ENCODE data around the gene DPM2.

Gene DPM2

DNA sequence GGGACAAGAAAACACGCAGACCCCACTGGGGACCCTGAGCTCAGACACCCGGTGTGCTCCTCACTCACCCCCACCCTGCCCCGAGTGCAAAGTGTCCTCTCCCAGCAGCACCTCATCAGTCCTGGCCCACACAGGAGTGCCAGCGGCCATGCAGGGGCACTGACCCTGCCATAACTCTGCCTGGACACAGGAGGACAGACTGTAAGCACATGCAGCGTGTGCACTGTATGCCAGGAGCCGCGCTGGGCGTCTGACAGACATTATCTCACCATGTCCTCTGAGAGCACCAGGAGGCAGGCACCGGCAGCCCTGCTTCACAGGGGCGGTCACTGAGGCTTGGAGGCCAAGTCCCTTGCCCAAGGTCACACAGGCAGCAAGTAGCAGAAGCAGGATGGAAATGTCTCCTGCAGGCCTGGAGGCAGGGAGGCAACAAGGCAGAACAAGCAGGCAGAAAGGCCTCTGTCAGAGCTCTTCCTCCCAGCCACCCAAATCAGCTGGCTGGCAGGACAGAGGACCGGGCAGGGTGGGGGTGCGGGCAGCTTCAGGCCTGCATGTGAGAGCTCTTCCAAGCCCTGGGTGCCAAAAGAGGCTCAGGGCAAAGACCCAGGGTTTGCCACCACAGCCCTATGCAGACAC is 34.7 kb upstream of the DPM2 start:
- DNase-seq, result no peak

DNA sequence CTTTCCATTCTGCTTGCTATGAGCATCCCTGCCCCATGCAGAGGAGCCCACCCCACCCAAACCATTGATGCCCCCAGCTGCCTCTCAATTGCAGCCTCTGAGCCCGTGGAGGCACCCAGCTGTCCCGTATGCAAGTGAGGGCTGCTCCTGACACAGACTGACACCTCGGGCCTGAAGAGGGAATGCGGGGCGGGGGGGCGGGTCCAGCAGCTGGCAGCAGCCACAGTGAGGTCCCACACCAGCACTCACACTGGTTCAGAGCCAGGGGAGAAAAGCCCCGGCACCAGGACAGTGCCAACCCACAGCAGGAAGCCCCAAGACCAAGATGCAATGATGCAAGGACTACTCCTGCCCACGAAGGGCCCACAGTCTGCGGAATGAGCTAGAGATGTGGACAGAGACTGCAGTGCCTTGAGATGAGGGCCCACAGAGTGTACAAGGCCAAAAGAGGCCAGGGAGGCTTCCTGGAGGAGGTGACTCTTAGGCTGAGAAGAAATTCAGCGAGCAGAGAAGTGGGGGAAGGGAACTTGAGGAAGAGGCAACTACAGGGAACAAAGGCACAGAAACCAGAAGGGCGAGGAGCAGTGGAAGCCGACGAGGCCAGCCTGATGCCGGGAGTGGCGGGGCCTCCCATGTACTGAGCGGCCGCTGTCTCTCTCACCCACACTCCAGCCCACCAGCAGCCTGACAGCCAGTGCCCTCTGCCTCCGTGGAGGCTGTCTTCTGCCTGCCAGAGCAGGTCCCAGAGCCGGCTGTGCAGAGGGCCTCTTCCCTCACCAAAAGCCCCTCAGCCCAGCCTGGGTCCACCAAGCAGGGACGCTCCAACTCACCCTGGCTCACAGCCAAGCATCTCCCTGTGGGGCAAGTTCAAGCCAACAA is 33.9 kb upstream of the DPM2 start:
- DNase-seq, result no peak

DNA sequence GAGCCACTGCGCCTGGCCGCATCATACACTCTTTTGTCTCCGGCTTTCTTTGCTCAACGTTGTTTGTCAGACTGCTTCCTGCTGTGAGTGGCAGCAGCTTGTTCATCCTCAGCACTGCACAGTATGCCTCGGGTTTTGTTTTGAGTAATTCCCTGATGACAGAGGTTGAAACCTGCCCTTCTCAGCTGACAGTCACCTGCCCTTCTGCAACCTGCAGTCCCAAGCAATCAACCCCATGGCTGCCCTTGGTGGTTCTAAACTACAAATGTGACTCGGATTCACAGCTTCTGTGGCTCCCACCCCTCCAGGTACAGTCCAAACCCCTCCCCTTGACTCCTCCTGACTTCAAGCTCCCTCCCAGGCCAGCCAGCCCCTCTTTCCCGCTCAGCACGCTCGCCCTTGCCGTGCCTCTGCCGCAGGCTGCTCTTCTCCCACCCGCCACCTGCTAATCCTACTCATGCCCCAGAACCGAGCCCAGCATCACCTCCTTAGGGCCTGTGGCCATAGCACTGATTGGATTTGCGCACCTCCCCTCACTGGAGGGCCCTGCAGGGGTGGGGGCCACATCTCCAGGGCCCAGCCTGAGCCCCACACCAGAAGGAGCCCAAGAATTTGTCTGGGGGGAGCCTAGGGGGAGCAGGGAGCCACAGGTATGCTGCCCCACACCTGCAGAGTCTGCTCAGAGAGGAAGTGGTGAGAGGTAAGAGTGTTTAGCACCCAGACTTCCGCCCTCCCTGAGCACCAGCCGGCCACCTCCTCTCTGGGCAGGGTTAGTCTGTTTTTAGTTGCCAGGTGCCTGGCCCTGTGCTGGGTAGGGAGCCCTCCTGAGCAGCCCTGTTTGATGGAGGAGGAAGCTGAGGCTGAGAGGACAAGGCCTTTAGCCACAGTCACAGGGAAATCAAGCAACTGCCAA is 33.0 kb upstream of the DPM2 start:
- no peak for DNase-seq

DNA sequence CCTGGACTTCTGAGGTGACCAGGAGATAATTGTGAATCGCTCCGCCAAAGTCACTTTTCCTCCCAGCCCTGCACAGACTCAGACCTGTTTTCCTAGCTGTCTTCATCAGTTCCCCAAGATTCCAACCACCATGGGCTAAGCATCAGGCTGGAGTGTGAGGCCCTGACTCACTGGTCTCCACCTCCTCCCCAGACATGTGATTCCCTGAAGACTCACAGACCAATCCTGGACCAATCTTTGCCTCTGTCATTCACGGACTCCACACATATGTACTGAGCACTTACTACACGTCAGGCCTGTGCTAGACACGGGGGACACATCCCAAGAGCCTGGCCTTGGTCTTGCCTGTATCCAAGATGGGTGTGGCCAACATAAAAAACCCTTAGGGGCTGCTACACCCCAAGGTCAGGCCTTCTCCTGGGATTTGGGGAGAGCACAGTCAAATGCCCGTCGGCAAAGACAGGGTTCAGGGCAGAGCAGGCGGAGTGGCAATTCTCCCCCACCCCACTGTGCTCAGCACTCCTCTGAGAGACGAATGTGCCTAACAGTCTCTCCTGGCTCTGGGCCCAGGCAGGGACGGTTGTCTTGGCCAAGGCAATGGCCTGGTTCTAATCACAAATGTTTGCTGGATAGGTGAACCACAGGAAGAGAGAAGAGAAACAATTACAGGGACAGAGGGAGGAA is 31.2 kb upstream of the DPM2 start:
- DNase-seq, result no peak

DNA sequence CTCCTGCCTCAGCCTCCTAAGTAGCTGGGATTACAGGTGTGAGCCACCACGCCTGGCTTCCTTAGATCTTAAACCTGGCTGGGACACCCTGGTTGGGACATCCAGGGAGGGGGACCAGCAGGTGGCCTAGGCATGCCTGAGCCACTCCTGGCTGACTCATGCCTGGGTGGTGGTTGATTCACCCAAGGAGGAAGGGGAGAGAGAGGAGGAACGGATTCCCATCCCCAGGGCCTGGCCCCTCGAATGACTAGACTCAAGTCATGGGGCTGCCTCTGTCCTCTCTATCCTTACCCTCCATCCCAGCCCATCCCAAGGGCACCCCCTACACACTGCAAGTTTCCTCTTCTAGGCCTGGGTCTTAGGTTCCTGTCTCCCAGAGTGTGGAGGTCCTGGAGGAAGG is 30.4 kb upstream of the DPM2 start:
- no peak for DNase-seq

DNA sequence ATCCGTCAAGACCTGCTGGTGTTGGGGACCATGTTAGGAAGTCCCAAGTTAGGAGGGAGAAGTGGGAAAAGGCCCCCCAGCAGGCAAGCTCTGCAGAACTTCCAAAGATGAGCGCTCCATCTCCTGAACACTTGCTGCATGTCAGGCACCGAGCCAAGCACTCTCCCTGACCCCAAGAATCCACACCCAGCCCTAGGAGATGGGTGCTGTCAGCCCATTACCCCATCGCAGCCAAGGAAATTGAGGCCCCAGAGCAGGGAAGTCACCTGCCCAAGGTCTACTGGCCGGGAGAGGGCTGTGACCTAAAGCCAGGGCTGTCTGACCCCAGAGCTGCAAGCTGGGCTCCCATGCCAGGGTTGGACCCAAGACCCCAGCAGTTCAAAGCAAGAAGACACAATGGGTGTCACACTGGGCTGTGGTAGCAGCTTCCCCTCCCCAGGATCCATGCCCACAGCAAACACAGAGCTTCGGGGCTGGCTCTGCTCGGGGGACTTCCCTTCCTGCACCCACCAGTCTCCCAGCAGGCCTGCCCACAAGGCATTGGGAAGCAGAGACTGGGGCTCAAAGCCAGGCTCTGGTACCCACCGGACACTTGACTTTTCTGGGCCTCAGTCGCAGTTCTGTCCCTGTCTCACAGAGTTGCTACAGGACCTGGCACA is 29.6 kb upstream of the DPM2 start:
- no peak for DNase-seq

DNA sequence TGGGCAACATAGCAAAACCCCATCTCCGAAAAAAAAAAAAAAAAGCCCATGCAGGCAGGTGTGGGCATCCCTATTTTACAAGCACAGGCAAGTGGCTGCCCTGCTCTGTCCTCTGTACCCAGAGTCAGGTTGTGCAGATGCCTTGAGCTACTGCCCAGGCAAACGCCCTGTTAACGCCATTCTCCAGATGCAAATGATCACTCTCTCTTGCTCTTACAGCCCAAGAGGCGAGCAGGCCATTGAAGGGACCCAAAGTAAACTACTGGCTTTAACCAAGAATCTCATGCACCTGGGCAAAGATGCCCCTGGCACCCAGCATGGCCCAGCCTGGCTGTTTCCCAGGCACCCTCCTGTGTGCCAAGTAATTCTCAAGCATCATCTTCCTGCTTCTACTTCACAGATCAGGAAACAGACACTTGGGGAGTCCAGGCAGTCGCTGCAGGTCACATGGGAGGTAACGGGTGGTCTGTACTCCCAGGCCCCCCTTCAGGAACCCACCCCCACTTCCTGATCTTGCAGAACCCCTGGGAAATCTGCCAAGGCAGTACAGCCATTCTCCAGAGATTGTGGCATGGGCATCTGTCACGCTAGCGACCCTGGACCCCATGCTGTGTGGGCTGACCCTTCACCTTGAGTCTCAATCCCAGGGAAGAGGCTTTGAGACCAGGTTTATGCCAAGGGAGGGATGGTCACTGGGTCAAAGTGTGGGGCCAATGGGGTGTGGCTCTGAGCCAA is 28.9 kb upstream of the DPM2 start:
- DNase-seq, result peak; percentile 28

DNA sequence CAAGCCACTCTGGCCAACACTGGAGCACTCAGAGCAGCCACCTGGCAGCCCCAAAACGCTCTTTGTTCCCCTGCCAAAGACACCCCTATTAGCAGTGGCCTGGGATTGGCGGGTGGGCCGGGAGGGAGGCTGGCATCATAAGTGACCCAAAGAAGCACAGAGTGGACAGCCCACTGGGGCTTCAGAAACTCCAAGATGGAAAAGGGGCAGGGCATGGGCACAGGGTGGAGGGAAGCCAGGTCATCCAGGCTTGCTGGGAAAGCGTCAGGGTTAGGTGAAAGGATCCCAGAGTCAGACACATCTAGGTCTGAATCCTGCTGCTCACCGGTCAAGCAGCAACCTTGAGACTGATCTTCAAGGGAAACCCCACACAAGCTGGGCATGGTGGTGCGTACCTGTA is 28.3 kb upstream of the DPM2 start:
- no peak for DNase-seq

DNA sequence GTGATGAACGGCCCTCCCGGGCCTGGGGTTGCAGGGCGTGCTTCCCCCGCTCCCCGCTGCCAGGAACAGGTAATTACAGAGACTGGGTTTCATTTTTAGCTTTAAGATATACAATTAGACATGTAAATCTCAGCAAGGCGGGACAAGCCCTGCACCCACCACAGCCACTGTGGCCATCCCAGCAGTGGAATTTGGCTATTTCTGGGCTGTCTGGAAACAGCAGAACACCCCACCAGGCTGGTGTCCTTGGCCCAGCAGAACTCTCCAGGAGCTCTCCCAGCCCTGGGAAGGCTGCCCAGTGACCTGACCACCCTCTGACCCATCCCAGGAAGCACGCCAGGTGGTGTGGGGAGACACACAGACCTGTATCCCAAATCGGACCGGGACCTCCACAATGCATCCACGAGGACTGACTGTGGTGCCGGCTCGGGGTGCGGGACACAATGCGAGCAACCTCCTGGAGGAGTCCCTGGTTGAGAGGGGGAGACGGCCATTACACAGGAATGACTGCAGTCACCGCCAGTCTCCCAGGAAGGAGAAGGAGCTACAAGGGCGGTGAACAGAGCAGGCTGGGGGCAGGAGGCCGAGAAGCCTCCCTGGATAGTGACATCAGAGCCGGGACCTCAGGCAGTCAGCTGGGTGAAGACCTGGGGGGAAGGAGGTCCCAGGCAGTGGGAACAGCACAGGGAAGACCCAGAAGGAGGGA is 25.9 kb upstream of the DPM2 start:
- no peak for DNase-seq

DNA sequence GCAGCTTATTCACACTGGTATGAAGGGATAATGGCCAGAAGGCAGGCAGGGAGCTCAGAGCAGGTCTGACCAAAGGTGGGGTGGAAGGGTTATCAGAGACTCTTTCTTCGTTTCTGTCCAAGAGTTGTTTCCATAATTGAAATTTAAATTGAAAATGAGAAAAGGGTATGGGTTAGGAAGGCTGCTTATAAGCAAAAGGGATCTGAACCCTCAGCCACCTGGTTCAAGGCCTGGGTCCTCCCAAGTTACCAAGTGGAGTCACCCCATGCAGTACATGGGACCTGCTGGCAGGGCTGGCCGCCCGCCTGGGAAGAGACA is 25.3 kb upstream of the DPM2 start:
- DNase-seq, result no peak

DNA sequence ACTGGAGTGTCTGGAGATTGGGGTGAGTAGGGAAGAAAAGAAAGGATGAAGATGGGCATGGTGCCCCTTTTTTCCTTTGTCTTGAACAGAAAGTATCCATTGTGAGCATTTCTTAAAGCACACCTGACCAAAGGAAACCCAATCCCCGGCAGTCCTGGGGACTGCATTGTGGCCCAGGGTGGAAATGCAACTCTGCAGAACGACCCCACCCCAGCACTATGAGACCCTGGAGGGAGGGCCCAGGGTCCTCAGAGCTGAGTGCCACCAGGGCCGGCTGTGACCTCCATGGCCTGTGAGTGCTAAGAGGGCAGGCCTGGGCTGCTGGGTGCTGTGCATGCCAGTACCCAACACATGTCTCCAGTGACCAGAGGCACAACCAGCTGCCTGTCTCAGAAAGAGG is 24.6 kb upstream of the DPM2 start:
- DNase-seq, result no peak

DNA sequence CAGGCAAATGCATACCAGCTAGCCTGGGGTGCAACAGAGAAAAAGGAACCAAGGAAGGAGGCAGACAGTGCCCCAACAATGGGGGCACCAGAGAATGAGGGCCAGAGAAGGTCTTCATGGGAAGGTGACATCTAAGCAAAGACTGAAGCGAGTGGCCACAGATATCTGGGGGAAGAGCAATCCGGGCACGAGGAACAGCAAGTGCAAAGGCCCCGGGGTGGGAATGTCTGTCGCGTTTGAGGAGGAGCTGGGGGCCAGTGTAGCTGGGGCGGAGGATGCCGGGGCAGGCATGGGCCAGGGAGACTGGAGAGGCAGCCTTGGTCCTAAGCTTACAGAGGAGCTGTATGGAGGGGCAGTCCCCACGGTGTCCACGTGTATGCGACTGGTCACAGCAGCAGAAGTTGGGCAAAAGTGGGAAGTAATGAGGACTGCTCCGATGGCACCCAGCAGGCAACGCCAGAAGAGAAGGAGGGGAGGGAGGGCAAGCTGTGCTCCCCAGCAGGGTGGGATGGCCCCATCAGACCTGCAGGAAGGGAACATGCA is 24.0 kb upstream of the DPM2 start:
- no peak for DNase-seq

DNA sequence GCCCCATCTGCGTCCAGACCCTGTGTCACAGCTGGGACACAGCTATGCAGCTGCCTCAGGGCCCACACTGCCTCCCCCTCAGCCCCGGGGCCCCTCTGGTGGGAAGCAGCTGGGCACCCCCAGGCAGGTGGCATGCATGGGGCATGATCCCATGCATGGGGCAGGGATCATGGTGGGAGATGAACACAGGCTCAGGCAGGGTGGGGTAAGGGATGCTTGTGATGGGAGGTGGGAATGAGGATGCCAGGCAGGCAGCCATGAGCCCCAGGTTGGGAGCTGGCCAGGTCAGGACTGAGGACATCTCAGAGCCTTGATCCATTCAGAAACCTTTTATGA is 23.5 kb upstream of the DPM2 start:
- DNase-seq, result no peak

DNA sequence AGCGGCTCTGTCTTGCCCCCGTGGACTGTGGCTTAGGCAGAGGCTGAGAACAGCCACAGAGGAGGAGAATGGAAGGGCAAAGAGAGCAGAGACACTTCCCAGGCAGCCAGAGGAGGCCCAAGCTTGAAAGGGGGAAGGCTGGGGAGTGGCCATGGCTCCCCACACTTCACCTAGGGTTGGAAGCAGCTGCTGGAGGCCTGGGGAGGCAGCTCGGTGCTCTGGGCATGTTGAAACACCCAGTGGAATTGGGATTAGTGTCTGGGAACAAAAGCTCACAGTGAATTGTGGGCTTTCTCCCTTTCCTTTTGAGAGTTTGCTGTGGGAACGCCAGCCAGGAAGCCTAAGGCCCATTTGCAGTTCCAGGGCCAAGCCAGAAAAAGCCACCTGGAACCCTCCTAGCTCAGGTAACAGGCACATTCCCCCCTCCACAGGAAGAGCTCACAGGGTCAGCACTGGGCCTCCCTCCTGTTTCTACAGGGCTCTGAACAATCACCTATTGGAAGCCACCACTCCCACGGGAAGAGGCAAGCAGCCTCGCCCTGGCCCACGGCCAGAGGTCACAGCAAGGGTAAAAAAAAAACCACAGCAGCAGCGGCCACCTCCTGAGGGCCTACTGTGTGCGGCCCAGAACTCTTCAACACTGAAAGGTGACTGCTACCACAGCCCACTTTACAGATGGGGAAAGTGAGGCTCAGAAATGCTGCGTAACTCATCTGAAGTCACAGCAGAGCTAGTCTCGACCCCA is 22.9 kb upstream of the DPM2 start:
- DNase-seq, result no peak

DNA sequence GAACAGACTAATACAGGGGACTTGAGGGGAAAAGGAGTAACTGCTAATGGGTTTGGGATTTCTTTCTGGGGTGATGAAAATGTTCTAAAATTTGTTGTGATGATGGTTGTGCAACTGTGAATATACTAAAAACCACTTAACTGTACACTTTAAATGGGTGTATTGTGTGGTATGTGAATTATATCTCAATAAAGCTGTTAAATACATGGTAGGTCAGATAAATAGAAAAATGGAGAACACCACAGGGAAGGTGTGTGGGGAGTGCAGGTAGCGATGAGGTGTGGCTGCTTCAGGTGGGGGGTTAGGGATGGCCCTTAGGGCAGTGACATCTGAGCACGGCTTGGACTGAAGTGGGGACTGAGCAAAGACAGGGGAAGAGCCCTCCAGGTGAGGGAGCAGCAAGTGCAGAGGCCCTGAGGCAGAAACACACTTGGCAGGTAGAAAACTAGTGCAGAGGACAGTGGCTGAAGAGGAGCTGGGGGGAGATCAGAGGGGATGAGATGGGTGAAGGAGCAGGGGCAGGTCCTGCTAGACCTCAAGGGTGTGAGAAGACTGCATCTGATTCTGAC is 22.3 kb upstream of the DPM2 start:
- DNase-seq, result no peak

DNA sequence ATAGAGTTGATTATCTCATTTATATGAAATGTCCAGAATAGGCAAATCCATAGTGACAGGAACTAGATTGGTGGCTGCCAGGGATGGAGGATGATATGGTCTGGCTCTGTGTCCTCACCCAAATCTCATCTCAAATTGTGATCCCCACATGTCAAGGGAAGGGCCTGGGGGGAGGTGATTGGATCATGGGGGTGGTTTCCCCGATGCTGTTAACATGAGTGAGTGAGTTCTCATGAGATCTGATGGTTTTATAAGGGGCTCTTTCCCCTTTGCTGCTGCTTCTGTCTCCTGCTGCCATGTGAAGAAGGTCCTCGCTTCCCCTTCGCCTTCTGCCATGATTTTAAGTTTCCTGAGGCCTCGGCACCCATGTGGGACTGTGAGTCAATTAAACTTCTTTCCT is 21.7 kb upstream of the DPM2 start:
- no peak for DNase-seq

DNA sequence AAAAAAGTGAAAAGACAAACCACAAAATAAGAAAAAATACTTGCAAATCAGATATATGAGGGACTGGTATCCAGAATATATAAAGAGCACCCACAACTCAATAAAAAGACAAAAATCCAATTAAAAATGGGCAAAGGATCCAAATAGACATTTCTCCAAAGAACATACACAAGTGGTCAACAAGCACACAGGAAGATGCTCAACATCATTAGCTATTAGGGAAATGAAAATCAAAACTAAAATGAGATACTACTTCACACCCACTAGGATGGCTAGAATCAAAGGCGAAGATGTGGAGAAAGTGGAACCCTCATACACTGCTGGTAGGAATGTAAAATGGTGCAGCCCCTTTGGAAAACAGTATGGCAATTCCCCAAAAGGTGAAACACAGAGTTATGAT is 21.1 kb upstream of the DPM2 start:
- no peak for DNase-seq

DNA sequence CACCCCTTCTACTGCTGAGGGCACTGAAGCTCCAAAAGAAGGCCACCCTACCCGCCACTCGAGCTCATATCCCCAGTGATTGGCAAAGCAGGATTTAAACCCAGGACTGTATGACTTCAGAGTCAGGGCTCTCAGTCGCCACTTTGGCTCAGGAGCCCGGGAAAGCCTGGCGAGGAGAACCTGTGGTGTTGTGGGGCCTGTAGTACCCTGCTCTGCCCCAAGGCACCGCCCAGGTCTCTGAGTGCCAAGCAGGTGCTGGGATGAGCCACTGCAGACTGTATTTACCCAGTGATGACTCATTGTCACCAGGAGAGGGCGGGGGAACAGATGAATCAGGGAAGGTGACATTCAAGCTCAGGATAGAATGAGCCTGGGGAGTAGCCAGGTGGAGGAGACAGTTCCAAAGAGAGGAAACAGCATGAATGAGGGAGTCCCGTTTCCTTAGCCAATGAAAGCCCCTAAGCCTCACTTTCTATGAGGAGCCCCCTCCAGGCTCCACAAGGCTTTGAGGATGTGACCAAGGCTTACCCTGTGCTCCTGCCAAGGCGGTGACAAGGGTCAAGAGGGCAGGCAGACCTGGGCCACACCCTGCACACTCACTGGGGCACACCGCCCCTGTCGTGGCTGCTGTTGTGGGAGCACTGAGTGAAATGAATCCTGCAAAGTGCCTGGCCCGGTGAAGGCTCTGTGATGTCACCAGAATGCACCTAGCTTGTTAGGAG is 17.8 kb upstream of the DPM2 start:
- peak; percentile 80 for DNase-seq

DNA sequence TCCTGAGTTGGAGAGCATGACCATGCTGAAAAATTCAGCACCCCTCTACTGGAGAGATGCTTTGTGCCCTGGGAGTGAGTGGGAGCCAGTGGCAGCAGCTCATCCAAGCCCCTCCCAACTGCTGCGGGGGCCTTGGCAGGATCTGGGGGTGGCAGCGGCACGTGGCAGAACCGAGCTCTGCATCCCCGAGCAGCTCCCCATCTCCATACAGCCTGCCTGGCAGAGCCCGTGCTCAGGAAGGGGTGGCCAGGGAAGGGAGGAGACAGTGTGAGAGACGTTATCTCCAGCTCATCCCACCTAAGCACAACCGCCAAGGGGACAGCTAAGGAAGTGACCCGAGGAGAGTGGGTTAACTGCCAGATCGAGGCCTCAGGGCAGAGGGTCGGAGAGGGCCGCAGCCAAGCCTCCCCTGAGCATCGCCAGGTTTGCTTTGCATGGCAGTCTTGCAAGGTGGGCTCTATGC is 17.2 kb upstream of the DPM2 start:
- no peak for DNase-seq
